BLaER1 (cell line): Measurements from ENCODE around the gene C1QTNF9.
"Not testable (repeated sequence)": the region's sequence is repeated elsewhere in the genome, so short reads cannot be mapped to it uniquely, and the experiment has no call there.

ENCODE experiments used
- H3K27ac ChIP-seq: shearing (Covaris generic); formaldehyde crosslinking; 2 replicates; pipeline ENCODE4 v1.8.1; 2022
- H3K27me3 ChIP-seq: shearing (Covaris generic); formaldehyde crosslinking; 2 replicates; pipeline ENCODE4 v1.8.1; 2022
- H3K36me3 ChIP-seq: shearing (Covaris generic); formaldehyde crosslinking; 2 replicates; pipeline ENCODE4 v1.8.1; 2022
- H3K4me1 ChIP-seq: shearing (Covaris generic); formaldehyde crosslinking; 2 replicates; pipeline ENCODE4 v1.8.1; 2022
- H3K4me2 ChIP-seq: shearing (Covaris generic); formaldehyde crosslinking; 2 replicates; pipeline ENCODE4 v1.8.1; 2022
- H3K4me3 ChIP-seq: shearing (Covaris generic); formaldehyde crosslinking; 2 replicates; pipeline ENCODE4 v1.8.1; 2022
- H3K9ac ChIP-seq: shearing (Covaris generic); formaldehyde crosslinking; 2 replicates; pipeline ENCODE4 v1.8.1; 2022
- H3K9me3 ChIP-seq: shearing (Covaris generic); formaldehyde crosslinking; 2 replicates; pipeline ENCODE4 v1.8.1; 2022
- H4K20me1 ChIP-seq: shearing (Covaris generic); formaldehyde crosslinking; 2 replicates; pipeline ENCODE4 v1.8.1; 2022
- Cebpa-rat ChIP-seq: shearing (Covaris generic); IDR thresholded peaks from 2 replicates; pipeline ENCODE4 v1.8.1; 2022

The C1QTNF9 gene

GRCh38 chr13:24322470-24322869 is 13.1 kb downstream of the C1QTNF9 start:
- not testable (repeated sequence) for H3K36me3 ChIP-seq, H3K4me1 ChIP-seq, H3K4me2 ChIP-seq, H3K27me3 ChIP-seq, H3K27ac ChIP-seq, H3K4me3 ChIP-seq, H4K20me1 ChIP-seq, H3K9ac ChIP-seq, H3K9me3 ChIP-seq

GRCh38 chr13:24323036-24323738 is 13.8 kb downstream of the C1QTNF9 start:
- Histone ChIP-seq H3K4me1 (no peaks in the 10 kb centered on the region), H3K4me2 (no peak overlapping the region), H3K36me3 (no peaks in the 10 kb centered on the region), H3K27me3 (no peaks in the 10 kb centered on the region), H3K4me3 (no peak overlapping the region), H3K9me3 (peaks cover 3% of the 10 kb centered on the region; the same call in 1 of the 2 replicates), H4K20me1 (no peaks in the 10 kb centered on the region), H3K9ac (no peak overlapping the region), H3K27ac (no peak overlapping the region)
- no peak for TF ChIP-seq Cebpa-rat

GRCh38 chr13:24323739-24324075 is 14.3 kb downstream of the C1QTNF9 start:
- H3K4me3 ChIP-seq = no peak overlapping the region
- no peaks in the 10 kb centered on the region for H4K20me1 ChIP-seq
- TF ChIP-seq Cebpa-rat = no peak
- H3K9me3 ChIP-seq = peaks cover 5% of the 10 kb centered on the region; the same call in 1 of the 2 replicates
- no peaks in the 10 kb centered on the region for H3K27me3 ChIP-seq
- H3K9ac ChIP-seq = no peak overlapping the region
- H3K36me3 ChIP-seq = no peaks in the 10 kb centered on the region
- H3K4me2 ChIP-seq = no peak overlapping the region
- H3K27ac ChIP-seq = no peak overlapping the region
- H3K4me1 ChIP-seq = no peaks in the 10 kb centered on the region

GRCh38 chr13:24327598-24327997 is 18.2 kb downstream of the C1QTNF9 start:
- H3K27ac ChIP-seq, H4K20me1 ChIP-seq, H3K36me3 ChIP-seq, H3K4me1 ChIP-seq, H3K4me3 ChIP-seq, H3K9ac ChIP-seq, H3K9me3 ChIP-seq, H3K4me2 ChIP-seq, H3K27me3 ChIP-seq: not testable (repeated sequence)

- TF ChIP-seq Cebpa-rat = no peak
- H3K4me3 ChIP-seq = no peak overlapping the region
- no peak overlapping the region for H3K9ac ChIP-seq
- no peaks in the 10 kb centered on the region for H3K27me3 ChIP-seq
- H3K36me3 ChIP-seq = no peaks in the 10 kb centered on the region
- H3K4me1 ChIP-seq = no peaks in the 10 kb centered on the region
- no peak overlapping the region for H3K4me2 ChIP-seq
- no peak overlapping the region for H3K27ac ChIP-seq
- H4K20me1 ChIP-seq = no peaks in the 10 kb centered on the region
- H3K9me3 ChIP-seq = peaks cover 5% of the 10 kb centered on the region; the same call in 1 of the 2 replicates
Observed at GRCh38 chr13:24328145-24328544, 18.8 kb downstream of the C1QTNF9 start.

GRCh38 chr13:24338721-24339120 is 29.3 kb downstream of the C1QTNF9 start:
- Histone ChIP-seq H3K36me3 (no peaks in the 10 kb centered on the region), H3K4me1 (no peaks in the 10 kb centered on the region), H3K9me3 (peaks cover 18% of the 10 kb centered on the region), H4K20me1 (no peaks in the 10 kb centered on the region), H3K4me2 (no peak overlapping the region), H3K9ac (no peak overlapping the region), H3K27me3 (no peaks in the 10 kb centered on the region), H3K27ac (no peak overlapping the region), H3K4me3 (no peak overlapping the region)
- TF ChIP-seq Cebpa-rat = no peak

- no peaks in the 10 kb centered on the region for H3K36me3 ChIP-seq
- no peaks in the 10 kb centered on the region for H3K4me1 ChIP-seq
- H3K9me3 ChIP-seq = peaks cover 18% of the 10 kb centered on the region
- no peak overlapping the region for H3K4me3 ChIP-seq
- no peak for TF ChIP-seq Cebpa-rat
- H4K20me1 ChIP-seq = no peaks in the 10 kb centered on the region
- H3K27ac ChIP-seq = no peak overlapping the region
- H3K27me3 ChIP-seq = no peaks in the 10 kb centered on the region
- no peak overlapping the region for H3K9ac ChIP-seq
- no peak overlapping the region for H3K4me2 ChIP-seq
Observed at GRCh38 chr13:24339937-24340607, 30.7 kb downstream of the C1QTNF9 start.

- no peaks in the 10 kb centered on the region for H3K27me3 ChIP-seq
- no peaks in the 10 kb centered on the region for H3K4me1 ChIP-seq
- peaks cover 18% of the 10 kb centered on the region for H3K9me3 ChIP-seq
- H3K9ac ChIP-seq = no peak overlapping the region
- H3K4me2 ChIP-seq = no peak overlapping the region
- no peak overlapping the region for H3K27ac ChIP-seq
- TF ChIP-seq Cebpa-rat = no peak
- no peaks in the 10 kb centered on the region for H4K20me1 ChIP-seq
- H3K4me3 ChIP-seq = no peak overlapping the region
- no peaks in the 10 kb centered on the region for H3K36me3 ChIP-seq
Observed at GRCh38 chr13:24340608-24340955, 31.2 kb downstream of the C1QTNF9 start.

- TF ChIP-seq Cebpa-rat = no peak
- H3K4me1 ChIP-seq = no peaks in the 10 kb centered on the region
- peaks cover 18% of the 10 kb centered on the region for H3K9me3 ChIP-seq
- no peaks in the 10 kb centered on the region for H4K20me1 ChIP-seq
- H3K36me3 ChIP-seq = no peaks in the 10 kb centered on the region
- no peak overlapping the region for H3K27ac ChIP-seq
- no peak overlapping the region for H3K4me3 ChIP-seq
- no peaks in the 10 kb centered on the region for H3K27me3 ChIP-seq
- no peak overlapping the region for H3K9ac ChIP-seq
- H3K4me2 ChIP-seq = no peak overlapping the region
Observed at GRCh38 chr13:24341439-24341838, 32.1 kb downstream of the C1QTNF9 start.

- Histone ChIP-seq H3K27me3 (no peaks in the 10 kb centered on the region), H3K9ac (no peak overlapping the region), H3K4me2 (no peak overlapping the region), H3K4me3 (no peak overlapping the region), H3K9me3 (no peaks in the 10 kb centered on the region), H3K27ac (no peak overlapping the region), H3K36me3 (no peaks in the 10 kb centered on the region), H3K4me1 (no peaks in the 10 kb centered on the region), H4K20me1 (no peaks in the 10 kb centered on the region)
- no peak for TF ChIP-seq Cebpa-rat
Observed at GRCh38 chr13:24348385-24348784, 39.0 kb downstream of the C1QTNF9 start.
